Breast epithelium (tissue), 3 donors: Measurements from ENCODE around the gene BTRC.

Experiments
- POLR2A ChIP-seq: fragments of 450-650 bp; IDR thresholded peaks from one replicate; pipeline ENCODE4 v1.6.1; 2016; ENCODE audit warnings: antibody characterized with exemption, mild to moderate bottlenecking, moderate library complexity
- POLR2AphosphoS5 ChIP-seq, 3 donors: sonication (generic); formaldehyde crosslinking; IDR thresholded peaks; one replicate each; pipeline ENCODE4 v1.6.1; 2017; ENCODE audit warnings: antibody characterized with exemption in 3 of 3
- TF ChIP-seq, protein P1 (sequence below), 3 donors: fragments of 450-650 bp; IDR thresholded peaks; one replicate each; pipeline ENCODE4 v1.5.1; 2016 to 2017; ENCODE audit warnings: antibody characterized with exemption in 3 of 3, mild to moderate bottlenecking in 3 of 3, moderate library complexity in 3 of 3

DNA sequence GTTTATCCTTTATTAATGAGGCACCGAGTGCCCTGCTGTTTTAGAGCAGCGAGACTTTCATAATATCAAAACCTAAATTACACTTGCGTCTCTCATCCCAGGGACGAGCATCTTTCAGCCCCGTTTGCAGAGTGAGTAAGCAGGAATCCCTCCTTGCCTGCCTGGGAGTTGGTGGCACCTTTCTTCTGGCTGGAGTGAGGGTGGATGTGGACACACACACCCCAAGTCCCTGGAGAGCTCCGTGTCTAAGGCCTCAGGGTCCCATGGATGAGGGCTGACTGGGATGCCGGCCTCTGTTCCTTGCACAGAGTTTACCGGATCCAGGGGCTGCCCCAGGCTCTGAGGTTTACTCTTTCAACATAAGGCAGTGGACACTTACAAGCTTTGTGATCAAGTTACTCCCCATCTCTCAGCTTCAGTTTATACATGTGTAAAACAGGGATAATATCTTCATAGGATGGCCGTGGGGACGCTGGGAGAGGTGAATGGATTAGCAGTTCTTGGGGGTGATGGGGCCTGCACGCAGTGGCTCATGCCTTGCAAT lies 209.6 kb downstream of the BTRC start:
- TF ChIP-seq, protein P1, sequence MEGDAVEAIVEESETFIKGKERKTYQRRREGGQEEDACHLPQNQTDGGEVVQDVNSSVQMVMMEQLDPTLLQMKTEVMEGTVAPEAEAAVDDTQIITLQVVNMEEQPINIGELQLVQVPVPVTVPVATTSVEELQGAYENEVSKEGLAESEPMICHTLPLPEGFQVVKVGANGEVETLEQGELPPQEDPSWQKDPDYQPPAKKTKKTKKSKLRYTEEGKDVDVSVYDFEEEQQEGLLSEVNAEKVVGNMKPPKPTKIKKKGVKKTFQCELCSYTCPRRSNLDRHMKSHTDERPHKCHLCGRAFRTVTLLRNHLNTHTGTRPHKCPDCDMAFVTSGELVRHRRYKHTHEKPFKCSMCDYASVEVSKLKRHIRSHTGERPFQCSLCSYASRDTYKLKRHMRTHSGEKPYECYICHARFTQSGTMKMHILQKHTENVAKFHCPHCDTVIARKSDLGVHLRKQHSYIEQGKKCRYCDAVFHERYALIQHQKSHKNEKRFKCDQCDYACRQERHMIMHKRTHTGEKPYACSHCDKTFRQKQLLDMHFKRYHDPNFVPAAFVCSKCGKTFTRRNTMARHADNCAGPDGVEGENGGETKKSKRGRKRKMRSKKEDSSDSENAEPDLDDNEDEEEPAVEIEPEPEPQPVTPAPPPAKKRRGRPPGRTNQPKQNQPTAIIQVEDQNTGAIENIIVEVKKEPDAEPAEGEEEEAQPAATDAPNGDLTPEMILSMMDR (IDR thresholded peaks at IDR 0.05), result no peak
- TF ChIP-seq POLR2AphosphoS5 (IDR thresholded peaks at IDR 0.05) (no peak), POLR2A (no peak)
